NCI-H2029 (cell line): ENCODE measurements around the gene CDH15.
"Not testable (repeated sequence)": the region's sequence is repeated elsewhere in the genome, so short reads cannot be mapped to it uniquely, and the experiment has no call there.

Experiments
- DNase-seq: peaks from one replicate; lab custom pipeline; 2025; lab: John Stamatoyannopoulos, UW

CDH15 gene

DNA sequence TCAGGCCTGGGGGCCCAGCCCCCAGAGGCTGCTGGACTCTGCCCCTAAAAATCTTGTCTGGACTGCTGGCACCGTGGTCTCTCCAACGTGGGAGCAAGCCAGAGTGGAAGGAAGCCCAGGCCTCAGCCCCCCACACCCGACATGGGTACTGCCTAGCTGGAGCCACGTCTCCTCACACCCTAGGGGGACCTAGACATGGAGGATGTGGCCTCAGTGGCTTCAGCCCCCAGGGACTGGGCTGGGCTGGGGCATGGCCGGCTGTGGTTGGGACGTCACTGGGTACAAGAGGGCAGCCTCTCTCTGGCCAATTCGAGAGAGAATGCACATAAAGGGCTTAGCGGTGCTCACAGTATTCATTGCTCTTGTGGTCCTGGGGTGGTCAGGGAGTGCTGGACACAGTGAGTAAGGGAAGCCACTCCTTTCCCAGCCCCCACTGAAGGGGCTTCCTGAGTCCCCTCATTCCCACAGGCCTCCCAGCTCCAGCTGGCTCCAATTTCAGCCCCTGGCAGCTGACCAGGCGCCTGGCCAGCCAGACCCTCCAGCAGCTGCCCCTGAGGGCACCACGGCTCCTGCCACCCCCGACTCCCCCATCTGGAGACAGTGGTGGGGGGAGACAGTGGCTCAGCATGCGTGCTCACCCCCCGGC is 1.1 kb downstream of the CDH15 start:
- DNase-seq = no peak

DNA sequence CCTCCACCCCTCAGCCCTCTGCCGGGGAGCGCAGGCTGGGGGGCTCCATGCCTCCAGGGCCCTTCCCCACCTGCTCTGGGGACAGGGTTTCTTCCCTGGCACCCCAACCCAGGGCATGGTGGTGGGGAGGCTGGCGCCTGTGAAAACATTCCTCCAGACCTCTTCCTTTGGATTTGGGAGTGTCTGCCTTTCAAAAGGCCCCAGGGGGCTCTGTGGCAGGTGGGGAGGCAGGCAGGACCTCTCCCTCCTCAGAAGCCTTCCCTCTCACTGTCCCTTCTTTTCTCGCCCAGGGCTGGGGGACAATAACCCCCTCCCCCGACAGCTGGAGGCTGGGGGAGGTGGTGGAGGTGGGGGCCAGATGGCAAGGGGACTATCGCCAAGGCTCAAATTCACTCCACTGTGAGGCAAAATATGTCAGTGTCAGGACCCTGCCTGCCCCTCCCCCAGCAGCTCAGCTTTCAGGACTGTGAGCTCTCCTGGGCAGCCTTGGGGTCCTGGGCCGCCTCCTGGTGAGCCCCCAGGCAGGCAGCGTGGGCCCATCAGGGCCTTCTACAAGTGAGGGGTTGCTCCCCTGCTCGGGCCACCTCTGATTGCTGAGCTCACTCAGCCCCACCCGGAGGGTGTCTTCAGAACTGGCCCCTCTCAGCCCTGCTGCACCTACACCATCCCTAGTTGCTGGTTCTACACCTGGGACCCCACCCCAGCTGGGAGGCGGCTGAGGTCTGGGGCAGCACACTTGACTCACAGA is 1.8 kb downstream of the CDH15 start:
- DNase-seq = no peak

DNA sequence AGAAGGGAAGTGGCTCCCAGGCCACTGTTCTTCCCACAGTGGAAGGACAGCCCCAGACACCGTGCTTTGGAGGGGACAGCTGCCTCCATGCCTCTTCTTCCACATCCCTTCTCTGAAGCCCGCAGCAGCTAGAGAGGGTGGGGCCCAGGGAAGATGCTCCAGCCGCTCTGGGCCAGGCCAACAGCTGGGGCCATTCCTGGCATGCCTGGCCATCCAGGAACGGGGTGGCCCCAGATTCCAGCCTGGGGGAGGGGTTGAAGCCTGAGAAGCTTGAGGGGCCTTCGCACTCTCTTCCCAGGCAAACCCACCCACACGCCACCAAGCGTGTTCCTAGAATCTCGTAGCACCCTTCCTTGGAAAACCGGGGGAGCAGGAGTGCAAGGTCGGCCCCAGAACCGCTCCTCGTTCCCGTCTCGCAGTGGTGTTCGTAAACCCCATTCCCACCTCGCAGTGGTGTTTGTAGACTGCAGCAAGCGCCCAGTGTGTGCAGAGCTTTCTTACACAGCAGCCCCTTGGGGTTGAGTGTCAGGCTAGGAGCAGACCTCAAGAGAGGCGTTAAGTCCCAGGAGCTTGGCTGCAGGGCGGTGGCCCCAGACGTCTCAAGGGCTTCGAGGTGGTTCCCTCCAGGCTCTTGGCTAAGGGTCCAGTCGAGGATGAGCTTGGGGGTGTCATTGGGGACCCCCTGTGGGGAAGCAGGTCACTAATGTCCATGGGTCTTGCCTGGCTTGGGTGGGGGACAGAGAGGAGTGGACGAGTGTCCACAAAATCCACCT is 2.7 kb downstream of the CDH15 start:
- no peak for DNase-seq

DNA sequence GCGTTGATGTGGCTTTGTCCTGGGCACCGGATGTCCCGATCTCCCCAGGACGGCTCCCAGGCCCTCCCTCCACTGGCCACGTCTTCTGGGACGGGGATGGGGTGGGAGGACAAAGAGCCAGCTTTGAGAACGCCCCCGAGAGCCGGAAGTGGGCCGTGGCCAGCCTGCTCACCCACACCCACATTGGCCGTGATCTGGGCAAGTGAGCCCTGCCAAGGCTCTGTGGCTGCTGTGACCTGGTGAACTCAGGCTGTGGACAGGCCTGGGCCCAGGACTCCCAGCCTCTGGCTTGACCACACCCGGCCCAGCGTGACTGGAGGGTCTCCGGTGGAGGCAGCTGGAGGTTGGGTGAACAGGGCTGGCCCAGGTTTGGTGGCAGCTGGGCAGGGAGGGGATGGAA is 3.3 kb downstream of the CDH15 start:
- DNase-seq = no peak

DNA sequence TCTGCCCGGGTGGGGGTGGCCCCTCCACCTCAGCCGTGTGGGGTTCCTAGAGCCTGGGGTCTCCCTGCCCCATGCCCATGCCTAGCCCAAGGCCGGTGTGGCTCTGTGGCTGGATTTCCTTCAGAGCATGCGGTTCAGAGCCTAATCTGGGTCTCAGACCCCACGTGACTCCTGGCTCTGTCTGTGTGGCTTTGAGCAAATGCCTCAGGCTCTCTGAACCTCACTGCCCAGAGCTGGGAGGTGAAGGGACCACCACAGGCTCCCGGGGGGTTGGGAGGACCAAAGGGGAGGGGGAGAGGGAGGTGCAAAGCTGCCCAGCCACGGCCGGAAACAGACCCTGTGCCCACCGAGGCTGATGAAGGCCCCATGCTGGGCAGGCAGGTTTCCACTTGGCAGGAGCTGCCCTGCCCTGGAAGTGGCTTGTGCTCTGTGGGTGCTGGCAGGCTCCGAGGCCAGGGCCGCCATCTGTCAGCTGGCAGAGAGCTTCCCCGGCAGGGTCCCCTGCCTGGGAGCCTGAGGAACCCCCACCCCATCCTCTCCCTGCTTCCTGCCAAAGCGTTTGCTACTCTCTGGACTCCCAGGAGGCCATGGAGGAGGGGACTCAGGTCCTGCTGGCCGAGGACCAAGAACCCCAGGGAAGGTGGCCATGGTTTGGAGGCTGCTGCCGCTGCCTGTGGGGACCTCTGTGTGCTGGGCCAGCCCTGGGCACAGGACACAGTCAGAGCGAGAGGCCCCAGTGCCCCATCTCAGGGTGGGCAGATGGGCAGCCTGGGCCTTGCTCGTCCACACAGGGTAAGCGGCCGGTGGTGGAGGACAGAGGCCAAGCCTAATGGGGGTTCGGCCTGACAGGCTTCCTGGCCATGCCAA is 4.0 kb downstream of the CDH15 start:
- DNase-seq = no peak

DNA sequence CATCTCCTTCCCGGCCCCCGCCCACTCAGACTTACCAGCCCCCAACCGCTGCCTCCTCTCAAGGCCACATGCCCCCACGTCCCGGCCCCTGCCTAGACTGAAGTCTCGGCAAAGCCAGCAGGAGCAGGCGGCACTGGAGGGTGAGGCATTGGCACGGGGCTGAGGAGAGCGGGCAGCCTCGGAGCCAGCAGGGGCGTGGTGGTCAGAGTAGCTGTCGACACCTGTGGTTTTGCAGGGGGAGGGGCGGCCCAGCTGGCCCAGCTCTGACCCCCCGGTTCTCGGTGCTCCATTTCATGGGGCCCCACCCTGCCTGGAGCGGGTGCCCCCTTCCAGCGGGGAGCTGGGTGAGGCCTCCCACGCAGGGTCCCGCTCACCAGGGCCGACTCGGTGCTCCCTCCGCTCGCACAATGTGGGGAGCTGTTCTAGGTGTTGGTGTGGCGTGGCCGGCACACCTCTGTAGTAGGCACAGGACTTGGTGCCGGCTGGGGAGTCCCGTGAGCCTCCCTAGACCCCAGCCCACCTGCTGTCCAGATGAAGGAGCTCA is 4.7 kb downstream of the CDH15 start:
- no peak for DNase-seq

DNA sequence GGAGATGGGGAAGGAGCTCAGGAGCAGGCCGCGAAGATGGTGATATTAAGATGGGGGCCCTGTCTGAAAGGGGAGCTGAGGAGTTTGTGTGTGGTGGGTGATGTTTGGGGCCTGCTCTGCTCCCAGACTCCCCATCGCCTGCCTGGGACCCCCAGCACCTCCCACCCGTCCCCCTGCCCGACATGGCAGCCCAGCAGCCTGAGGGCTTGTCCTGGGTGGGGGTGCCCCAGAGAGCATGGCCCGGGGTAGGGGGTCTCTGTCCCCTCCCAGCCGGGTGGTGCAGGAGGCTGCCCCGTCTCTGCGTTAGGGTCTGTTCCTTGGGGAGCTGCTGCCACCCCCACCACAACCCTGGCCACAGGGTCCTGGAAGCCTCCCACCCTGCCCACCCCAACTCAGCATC is 5.2 kb downstream of the CDH15 start:
- no peak for DNase-seq

DNA sequence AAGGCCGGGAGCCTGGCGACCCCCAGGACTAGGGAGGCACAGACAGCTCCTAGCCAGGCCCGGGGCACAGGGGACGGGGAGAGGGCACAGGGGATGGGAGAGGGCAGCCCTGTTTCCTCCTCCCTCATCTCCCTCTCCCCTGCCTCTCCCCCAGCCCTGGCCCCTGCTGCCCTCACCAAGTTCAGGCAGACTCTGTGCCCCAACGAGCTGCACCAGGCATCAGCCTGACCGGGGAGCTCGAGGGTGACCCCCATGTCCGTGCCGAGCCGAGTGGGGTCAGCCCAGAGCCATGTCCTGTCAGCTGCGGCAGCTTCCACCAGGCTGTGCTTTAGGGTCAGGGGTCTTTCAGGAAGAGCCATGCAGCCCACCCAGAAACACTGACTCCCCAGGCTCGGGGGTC is 6.0 kb downstream of the CDH15 start:
- DNase-seq = no peak

DNA sequence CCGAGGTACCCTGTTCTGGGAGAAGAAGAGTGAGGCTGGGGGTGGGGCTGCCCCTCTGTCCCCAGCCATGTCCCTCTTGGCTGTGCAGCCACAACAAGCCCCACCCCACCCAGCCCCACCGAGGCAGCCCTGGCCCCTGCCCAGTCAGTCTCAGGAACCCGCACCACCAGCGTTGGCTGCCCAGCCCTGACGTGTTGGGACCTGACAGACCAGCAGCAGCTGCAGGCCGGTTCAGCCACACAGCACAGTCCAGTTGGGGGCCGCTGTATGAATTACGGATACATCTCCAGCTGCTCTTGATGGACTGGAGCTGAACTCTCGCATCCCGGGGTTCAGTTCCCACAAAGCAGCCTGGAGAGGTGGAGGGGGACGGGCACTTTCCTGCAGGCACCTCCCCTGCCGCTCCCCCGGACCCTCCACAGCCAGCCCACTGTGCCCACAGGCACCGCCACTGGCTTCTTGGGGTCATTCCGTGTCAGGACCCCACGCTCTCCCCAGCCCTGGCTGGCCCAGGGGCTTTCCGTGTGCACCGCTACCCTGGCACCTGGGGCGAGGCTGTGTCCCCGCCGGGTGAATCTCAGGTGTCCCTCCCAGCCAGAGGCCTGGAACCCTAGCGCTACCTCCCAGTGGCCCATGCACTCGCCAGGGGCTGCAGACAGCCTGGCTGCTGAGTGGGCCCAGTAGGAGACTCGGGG is 7.1 kb downstream of the CDH15 start:
- DNase-seq = no peak

DNA sequence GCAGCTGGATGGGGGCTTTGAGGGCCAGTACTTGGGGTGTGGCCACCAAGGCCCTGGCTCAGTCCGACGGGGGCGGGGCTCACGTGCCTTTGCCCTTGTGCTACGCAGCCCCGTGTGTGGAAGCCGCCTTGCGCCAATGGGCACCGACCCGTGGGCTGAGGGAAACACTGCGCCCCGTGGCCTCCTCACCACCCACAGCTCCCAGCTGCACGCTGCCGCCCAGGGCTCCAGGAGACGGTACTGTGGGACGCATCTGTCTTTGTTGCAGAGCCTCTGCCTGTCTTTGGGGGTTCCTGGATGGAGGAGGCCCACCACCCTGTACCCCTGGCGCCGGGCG is 7.6 kb downstream of the CDH15 start:
- no peak for DNase-seq

DNA sequence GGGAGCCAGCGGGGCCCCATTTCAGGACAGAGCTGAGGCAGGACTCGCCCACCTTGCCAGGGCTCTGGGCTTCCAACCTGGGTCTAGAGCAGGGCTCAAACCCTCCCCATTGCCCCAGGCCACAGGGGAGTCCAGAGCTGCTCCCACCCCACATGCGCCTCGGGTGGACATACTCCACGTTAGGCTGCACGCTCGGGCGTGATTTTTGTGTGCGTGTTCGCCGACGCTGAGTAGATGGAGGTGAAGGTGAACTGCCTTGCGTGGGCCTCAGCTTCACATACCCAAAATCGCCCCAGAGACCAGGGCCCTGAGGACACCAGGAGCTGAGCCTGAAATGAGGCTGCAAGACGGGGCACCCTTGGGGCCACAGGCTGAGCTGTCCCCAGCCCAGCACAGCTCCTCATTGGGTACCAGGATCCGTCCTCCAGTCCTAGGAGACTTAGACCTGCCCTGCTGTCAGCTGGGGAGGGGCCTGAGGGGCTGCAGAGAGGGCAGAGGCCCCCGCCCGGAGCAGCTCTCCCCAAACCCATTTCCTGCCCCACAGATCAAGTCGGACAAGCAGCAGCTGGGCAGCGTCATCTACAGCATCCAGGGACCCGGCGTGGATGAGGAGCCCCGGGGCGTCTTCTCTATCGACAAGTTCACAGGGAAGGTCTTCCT is 8.2 kb downstream of the CDH15 start:
- no peak for DNase-seq

DNA sequence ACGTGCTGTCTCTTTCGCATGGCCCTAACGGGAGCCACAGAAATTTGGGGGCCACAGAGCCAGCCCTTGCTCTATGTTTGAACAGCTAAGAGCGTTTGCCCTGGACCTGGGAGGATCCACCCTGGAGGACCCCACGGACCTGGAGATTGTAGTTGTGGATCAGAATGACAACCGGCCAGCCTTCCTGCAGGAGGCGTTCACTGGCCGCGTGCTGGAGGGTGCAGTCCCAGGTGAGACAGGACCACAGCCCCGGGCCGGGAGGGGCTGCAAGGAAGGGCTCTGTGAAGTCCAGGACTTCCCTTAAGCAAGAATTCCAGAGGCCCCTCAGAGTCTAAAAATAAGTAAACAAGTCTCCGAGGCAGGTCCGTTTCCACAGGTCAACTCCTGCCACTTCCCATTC is 11.9 kb downstream of the CDH15 start:
- no peak for DNase-seq

DNA sequence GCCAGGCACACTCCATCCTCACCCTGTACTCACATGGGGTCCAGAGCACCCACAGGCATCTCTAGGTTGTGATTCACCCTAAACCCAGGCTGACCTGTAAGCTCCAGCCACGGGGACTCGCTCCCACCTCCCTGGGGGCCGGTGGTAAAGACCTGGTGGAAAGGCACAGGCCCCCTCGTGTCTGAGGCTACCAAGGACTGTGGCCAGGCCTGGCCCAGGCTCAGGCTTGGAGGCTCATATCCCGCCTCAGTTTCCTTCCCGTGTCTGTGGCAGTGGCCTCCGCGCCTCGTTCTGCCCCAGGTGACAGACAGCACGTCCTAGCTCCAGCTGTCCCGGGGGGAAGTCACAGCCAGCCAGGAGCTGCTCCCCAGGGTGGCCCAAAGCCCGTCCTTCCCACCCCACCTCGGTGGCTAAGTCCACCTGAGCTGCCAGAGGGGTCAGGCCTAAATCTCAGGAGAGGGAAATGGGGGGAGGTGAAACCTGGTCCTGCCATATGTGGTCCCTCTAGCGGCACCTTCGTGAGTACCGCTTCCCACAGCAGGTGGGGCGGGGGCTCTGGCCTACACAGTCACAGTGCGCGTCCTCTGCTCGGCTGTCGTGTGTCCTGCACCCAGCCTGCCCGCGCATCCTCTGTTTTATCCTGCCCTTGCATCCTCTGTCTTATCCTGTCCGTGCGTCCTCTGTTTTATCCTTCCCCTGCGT is 12.6 kb downstream of the CDH15 start:
- no peak for DNase-seq

DNA sequence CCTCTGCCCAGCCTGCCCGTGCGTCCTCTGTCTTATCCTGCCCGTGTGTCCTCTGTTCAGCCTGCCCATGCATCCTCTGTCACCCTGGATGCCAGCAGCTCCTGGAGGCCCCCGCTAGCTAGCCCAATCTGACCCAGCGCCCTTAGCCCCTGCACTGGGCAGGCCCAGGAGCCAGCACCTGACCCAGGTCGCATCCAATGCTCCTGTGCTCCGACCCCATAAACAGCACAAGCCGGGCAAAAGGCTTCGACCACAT is 13.1 kb downstream of the CDH15 start:
- DNase-seq = no peak

DNA sequence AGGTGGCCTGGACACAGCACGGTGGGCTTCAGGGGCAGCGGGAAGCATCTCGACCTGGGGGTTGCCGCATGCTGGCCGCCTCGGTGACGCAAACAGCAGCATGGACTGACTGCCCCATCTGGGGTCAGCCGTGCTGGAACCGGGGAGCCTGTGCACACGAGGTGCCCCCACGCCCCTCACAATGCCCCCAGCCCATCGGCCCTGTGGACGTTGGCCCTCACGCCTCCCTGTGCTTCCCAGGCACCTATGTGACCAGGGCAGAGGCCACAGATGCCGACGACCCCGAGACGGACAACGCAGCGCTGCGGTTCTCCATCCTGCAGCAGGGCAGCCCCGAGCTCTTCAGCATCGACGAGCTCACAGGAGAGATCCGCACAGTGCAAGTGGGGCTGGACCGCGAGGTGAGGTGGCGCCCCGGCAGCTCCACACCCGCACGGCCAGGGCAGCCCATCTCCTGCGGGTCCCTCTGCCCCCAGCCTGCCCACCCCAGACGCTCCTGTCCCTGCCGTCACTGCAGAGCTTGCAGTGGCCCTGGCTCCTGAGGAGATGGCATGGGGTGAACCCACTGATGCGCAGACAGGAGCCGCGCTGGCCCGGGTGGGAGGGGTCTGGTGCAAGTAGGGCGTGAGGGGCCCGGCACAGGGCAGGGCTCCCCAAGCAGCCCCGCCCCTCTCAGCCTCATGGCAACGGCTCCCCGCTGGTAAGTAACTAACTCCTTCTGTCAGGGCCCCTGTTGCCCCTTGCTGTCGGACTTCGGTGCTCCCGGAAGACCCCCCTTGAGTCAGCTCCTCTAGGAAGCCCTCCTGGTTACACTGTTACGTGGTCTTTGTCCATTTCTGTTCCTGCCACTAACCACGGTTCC is 13.6 kb downstream of the CDH15 start:
- DNase-seq = no peak

DNA sequence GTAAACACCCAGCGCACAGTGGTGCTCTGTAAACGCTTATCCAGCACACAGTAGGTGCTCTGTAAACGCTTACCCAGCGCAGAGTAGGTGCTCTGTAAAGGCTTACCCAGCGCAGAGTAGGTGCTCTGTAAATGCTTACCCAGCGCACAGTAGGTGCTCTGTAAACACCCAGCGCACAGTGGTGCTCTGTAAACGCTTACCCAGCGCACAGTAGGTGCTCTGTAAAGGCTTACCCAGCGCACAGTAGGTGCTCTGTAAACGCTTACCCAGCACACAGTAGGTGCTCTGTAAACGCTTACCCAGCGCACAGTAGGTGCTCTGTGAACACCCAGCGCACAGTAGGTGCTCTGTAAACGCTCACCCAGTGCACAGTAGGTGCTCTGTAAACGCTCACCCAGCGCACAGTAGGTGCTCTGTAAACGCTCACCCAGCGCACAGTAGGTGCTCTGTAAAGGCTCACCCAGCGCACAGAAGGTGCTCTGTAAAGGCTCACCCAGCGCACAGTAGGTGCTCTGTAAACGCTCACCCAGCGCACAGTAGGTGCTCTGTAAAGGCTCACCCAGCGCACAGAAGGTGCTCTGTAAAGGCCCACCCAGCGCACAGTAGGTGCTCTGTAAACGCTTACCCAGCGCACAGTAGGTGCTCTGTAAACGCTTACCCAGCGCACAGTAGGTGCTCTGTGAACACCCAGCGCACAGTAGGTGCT is 14.5 kb downstream of the CDH15 start:
- DNase-seq = not testable (repeated sequence)

DNA sequence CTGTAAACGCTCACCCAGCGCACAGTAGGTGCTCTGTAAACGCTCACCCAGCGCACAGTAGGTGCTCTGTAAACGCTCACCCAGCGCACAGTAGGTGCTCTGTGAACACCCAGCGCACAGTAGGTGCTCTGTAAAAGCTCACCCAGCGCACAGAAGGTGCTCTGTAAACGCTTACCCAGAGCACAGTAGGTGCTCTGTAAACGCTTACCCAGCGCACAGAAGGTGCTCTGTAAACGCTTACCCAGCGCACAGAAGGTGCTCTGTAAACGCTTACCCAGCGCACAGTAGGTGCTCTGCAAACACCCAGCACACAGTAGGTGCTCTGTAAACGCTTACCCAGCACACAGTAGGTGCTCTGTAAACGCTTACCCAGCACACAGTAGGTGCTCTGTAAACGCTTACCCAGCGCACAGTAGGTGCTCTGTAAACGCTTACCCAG is 15.1 kb downstream of the CDH15 start:
- not testable (repeated sequence) for DNase-seq

DNA sequence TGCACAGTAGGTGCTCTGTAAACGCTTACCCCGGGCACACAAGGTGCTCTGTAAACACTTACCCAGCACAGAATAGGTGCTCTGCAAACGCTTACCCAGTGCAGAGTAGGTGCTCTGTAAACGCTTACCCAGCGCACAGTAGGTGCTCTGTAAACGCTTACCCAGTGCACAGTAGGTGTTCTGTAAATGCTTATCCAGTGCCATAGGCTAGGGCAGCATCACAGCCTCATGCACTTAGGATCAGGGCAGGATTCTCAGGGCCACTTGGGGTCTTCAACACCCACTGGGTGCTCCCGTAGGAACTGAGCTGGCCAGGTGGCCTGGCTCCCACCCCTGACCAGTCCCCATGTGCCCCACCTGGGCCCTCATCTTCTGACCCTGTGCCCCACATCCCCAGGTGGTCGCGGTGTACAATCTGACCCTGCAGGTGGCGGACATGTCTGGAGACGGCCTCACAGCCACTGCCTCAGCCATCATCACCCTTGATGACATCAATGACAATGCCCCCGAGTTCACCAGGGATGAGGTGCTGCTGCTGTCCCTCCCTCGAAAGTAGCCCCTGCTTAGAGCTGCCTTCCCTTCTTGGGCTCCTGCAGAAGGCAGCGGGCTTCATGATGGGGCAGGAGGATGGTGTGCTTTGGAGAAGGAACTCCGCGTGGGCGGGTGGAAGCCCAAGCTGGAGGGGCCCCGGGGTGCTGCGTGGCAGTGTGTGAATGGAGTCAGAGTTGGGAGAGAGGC is 15.7 kb downstream of the CDH15 start:
- DNase-seq = no peak
